Middle frontal gyrus (tissue), 1 donor: ENCODE results near the gene LMO1.

Experiments
- DNase-seq: peaks from one replicate; pipeline ENCODE4 v3.0.0-alpha.2; 2015; ENCODE audit warnings: low spot score; ENCODE audit errors: extremely low spot score

The LMO1 gene

GRCh38 chr11:8249482-8249881 lies 14.2 kb downstream of the LMO1 start:
- DNase-seq: no peak

DNA sequence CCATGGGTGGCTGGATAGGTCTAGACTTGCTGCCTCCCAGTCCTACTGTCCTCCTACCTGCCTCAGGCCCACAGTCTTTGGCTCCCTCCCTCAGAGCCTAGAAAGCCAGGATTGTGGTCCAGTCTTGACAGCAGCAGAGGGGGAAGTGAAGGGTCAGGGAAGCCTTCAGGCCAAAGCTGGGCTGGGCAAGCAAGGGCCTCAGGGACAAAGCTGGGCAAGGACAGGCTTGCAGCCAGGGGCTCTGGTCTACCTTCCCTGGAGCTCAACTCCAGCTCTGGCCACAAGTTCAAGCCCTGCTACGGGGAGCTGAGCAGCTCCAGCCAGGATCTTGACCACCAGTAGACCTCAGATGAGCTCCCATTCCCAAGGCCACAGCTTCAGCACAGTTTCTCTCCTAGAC lies 14.9 kb downstream of the LMO1 start:
- no peak for DNase-seq

GRCh38 chr11:8247312-8247711 lies 16.4 kb downstream of the LMO1 start:
- DNase-seq: no peak

DNA sequence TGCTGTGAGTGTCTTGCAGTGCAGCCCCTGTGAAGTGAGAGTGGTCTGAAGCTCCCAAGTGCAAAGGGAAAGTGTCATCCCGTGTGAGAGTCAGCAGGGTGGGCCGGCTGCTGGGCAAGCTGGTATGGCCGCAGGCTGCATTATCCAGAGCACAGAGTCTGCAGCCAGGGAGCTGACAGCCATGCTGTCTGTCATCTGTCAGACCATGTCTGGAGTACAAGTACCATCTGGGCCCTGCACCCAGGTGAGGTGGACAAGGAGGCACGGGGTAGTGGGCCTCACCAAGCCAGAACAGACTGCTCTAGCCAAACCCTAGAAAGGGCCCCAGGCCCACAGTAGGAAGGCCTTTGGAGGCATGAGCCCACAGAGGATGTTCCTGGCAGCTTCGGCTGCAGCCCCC lies 20.2 kb downstream of the LMO1 start:
- DNase-seq: no peak

DNA sequence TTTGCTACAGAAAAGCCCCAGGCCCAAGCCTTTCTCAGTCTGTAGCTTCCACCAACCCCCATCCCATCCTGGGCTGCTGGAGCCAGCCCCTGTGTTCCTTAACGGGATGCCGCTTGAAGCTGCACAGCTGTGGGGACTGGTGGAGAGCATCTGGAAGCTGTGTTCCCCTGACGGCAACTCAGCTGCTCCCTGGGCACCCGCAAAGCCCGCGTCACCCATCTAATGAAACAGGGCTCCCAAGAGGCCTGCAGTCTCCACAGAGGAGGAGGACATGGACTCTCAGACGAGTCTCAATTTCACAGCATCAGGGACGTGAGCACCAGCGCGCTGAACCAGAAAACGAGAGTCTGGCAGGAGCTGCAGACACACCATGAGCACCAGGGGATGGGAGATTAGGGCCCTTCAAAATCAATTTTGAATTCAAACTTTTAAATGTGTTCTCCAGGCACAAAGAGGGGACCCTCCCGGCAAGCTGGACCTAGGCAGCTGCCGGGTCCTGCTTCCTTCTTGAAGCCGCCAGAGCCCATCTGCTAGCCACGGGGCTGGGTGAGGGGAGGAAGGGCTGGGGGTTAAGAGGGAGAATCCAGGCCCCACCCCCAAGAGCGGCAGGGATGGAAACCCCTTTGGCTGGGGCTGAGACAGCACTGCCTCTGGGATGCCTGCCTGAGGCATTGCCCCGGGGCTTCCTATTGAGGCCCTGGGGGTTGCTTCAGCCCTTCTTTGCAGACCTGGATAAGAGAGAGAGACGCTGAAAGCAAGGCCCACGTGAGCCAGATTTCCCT lies 21.0 kb downstream of the LMO1 start:
- DNase-seq: no peak

- DNase-seq: no peak
Observed at GRCh38 chr11:8242118-8242475, 21.6 kb downstream of the LMO1 start.

DNA sequence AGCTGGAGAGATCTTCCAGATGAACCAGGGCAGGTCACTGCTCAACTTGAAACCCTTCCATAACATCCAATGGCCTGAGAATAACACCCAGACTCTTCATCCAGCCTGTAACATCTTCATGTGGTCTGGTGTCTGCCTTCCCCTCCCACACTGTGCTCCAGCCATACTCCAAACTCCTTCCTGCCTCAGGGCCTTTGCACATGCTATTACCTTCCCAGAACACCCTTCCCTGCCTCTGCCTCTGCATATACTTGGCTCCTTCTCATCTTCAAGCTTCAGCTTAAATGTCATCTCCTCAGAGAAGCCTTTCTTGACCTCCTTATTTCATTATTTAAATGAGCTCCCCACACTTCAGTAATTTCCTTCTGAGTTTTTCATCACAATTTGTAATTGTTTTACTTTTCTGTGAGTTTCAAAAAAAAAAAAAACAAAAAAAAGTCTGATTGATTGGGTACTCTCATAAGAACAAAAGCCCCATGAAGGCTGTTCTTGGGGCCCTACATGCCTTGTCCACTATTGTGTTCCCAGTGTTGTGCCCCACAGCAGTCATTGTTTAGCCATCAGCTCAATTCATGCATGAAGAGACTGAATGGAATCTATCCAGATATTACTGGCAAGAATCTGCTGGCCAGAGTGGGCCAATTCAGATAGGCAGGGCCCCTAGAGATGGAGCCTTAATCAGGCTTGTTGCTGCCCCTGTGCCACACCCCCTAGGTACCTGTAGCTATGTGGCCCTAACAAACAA lies 22.1 kb downstream of the LMO1 start:
- DNase-seq: no peak

GRCh38 chr11:8239536-8240228 lies 24.0 kb downstream of the LMO1 start:
- DNase-seq: no peak

DNA sequence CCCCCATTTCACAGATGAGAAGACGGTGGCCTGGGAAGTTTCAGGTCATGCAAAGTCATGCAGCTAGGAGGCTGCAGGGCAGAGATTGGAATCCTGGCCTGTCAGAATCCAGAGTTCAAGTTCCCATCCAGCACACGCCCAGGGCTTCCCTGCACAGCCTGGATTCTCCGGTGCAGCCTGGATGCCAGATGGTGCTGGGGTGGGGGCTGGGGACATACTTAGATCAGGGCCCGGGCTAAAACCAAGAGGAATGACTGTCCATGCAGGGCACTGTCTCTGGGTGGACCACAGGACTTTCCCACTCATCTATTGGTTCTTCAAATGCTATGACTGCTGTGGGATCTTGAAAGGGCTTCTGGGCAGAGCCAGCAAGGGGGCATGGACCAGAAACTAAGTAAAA lies 24.6 kb downstream of the LMO1 start:
- DNase-seq: no peak

DNA sequence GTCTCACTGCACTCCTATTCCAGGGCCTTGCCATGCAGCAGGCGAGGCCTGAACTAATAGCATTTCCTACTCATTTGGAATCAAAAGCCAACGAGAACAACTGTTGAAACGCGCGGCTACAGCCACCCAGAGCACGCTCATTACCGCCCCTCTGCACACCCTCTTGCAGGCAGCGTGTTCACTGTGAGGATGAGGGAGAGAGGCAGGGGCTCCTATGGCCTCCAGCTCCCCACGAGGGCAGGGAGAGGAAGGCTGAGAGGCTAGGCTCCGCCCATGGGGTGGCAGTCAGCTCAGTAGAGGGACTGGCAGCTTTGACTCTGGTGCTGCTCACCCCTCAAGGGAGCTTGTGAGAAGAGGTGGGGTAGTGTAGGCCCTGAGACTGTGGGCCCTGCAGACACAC lies 26.2 kb downstream of the LMO1 start:
- DNase-seq: no peak

DNA sequence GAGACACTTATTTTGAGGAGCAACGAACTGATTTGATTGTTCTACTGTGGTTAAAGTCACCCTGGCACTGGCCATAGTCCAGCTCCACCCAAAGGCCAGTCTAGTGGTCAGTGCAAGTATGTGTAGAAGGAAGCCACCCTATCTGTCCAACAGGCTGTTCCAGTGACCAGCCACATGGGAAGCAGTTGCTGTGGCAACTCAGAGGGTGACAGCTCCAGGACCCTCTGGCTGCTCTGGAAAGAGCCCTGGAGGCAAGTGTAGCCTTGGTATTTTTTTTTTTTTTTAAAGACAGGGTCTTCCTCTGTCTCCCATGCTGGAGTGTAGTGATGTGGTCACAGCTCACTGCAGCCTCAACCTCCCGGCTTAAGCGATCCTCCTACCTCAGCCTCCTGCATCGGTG lies 27.8 kb downstream of the LMO1 start:
- DNase-seq: no peak

DNA sequence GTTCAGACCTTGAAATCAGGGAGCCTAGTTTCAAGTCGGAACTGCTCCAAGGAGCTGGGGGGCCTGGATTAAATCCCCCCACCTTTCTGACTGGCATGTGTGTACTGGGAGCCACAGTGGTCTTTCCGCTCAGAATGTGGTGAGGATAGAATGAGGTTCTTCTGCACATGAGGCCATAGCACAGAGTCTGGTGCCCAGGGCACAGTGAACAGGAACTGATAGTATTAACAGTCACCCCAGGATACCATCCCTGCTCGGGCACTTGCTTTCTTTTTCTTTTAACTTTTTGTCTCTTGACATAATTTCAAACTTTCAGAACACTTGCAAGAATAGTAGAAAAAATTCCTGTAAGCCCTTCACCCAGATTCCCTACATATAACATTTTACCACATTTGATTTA lies 28.8 kb downstream of the LMO1 start:
- no peak for DNase-seq

- DNase-seq: no peak
Observed at GRCh38 chr11:8234425-8234821, 29.3 kb downstream of the LMO1 start.

- DNase-seq: no peak
Observed at GRCh38 chr11:8233691-8234424, 29.8 kb downstream of the LMO1 start.

GRCh38 chr11:8232849-8233606 lies 30.6 kb downstream of the LMO1 start:
- no peak for DNase-seq

GRCh38 chr11:8232414-8232813 lies 31.3 kb downstream of the LMO1 start:
- DNase-seq: no peak

GRCh38 chr11:8231979-8232378 lies 31.7 kb downstream of the LMO1 start:
- DNase-seq: no peak

GRCh38 chr11:8230921-8231847 lies 32.5 kb downstream of the LMO1 start:
- no peak for DNase-seq

- no peak for DNase-seq
Observed at GRCh38 chr11:8230178-8230859, 33.4 kb downstream of the LMO1 start.
